GM12872 (cell line): ENCODE data around the gene HMGB4.

Source experiments
- CTCF ChIP-seq: IDR thresholded peaks from 3 replicates; pipeline ENCODE4 v1.5.1; 2011; ENCODE audit warnings: low read depth, mild to moderate bottlenecking, low read length, moderate library complexity; ENCODE audit not compliant: insufficient read depth

The HMGB4 gene

GRCh38 chr1:33826711-33827110 lies 37.2 kb upstream of the HMGB4 start:
- no peak for TF ChIP-seq CTCF

GRCh38 chr1:33828059-33828458 lies 35.8 kb upstream of the HMGB4 start:
- TF ChIP-seq CTCF: no peak

GRCh38 chr1:33828654-33829053 lies 35.2 kb upstream of the HMGB4 start:
- no peak for TF ChIP-seq CTCF

GRCh38 chr1:33836911-33837310 lies 27.0 kb upstream of the HMGB4 start:
- TF ChIP-seq CTCF: no peak

GRCh38 chr1:33837635-33838034 lies 26.2 kb upstream of the HMGB4 start:
- no peak for TF ChIP-seq CTCF

- no peak for TF ChIP-seq CTCF
Measured at GRCh38 chr1:33841494-33841893, 22.4 kb upstream of the HMGB4 start.

- peak; percentile 20; the same call in 1 of the 3 replicates for TF ChIP-seq CTCF
Measured at GRCh38 chr1:33842348-33842747, 21.5 kb upstream of the HMGB4 start.

- TF ChIP-seq CTCF: no peak
Measured at GRCh38 chr1:33844166-33844565, 19.7 kb upstream of the HMGB4 start.
